Mucosa of rectum (tissue), 2 donors: ENCODE data around the gene CINP.
A peak's percentile ranks its signal among the peaks of the same experiment; 100 is the strongest.

Experiments
- H3K27ac ChIP-seq, 2 donors: one replicate each; pipeline ENCODE4 v1.7.0; 2013; ENCODE audit warnings: inconsistent platforms in 2 of 2, low read depth in 2 of 2, low read length in 2 of 2
- H3K27me3 ChIP-seq, 2 donors: one replicate each; pipeline ENCODE4 v1.7.0; 2013; ENCODE audit warnings: low read length in 2 of 2; ENCODE audit not compliant: control insufficient read depth in 2 of 2, insufficient read depth in 2 of 2
- H3K36me3 ChIP-seq, 2 donors: one replicate each; pipeline ENCODE4 v1.7.0; 2013; ENCODE audit warnings: low read length in 2 of 2; ENCODE audit not compliant: control insufficient read depth in 2 of 2, insufficient read depth in 2 of 2
- H3K4me1 ChIP-seq, 2 donors: one replicate each; pipeline ENCODE4 v1.7.0; 2013; ENCODE audit warnings: low read length in 2 of 2, mild to moderate bottlenecking in 1 of 2; ENCODE audit not compliant: control insufficient read depth in 2 of 2, insufficient read depth in 2 of 2
- H3K4me3 ChIP-seq, 2 donors: one replicate each; pipeline ENCODE4 v1.7.0; 2013; ENCODE audit warnings: low read length in 2 of 2
- H3K9ac ChIP-seq, 2 donors: one replicate each; pipeline ENCODE4 v1.7.0; 2013; ENCODE audit warnings: low read length in 2 of 2, low read depth in 1 of 2, mild to moderate bottlenecking in 1 of 2
- H3K9me3 ChIP-seq, 2 donors: one replicate each; pipeline ENCODE4 v1.7.0; 2013; ENCODE audit warnings: low read length in 2 of 2; ENCODE audit not compliant: control insufficient read depth in 2 of 2
- donor health status: healthy.
- donor health status: Normal muscosa, but diverticular disease.

Gene CINP

GRCh38 chr14:102378830-102379229 is 16.1 kb upstream of the CINP start:
- Histone ChIP-seq H3K36me3 (peaks cover 11 to 18% of the 10 kb centered on the region in 2 donors), H3K9me3 (no peaks in the 10 kb centered on the region), H3K27me3 (no peaks in the 10 kb centered on the region), H3K9ac (no peak overlapping the region), H3K4me1 (no peaks in the 10 kb centered on the region), H3K27ac (no peak overlapping the region), H3K4me3 (no peak overlapping the region)

- peaks cover 11 to 18% of the 10 kb centered on the region in 2 donors for H3K36me3 ChIP-seq
- H3K9ac ChIP-seq = no peak overlapping the region
- no peaks in the 10 kb centered on the region for H3K4me1 ChIP-seq
- H3K9me3 ChIP-seq = no peaks in the 10 kb centered on the region
- H3K4me3 ChIP-seq = no peak overlapping the region
- no peaks in the 10 kb centered on the region for H3K27me3 ChIP-seq
- H3K27ac ChIP-seq = no peak overlapping the region
Measured at GRCh38 chr14:102377696-102378095, 15.0 kb upstream of the CINP start.

- H3K27me3 ChIP-seq = no peaks in the 10 kb centered on the region
- H3K9ac ChIP-seq = no peak overlapping the region
- no peak overlapping the region for H3K27ac ChIP-seq
Measured at GRCh38 chr14:102375119-102375518, 12.4 kb upstream of the CINP start.

GRCh38 chr14:102374264-102374663 is 11.6 kb upstream of the CINP start:
- no peaks in the 10 kb centered on the region for H3K4me1 ChIP-seq
- H3K27me3 ChIP-seq = no peaks in the 10 kb centered on the region
- no peaks in the 10 kb centered on the region for H3K9me3 ChIP-seq
- H3K27ac ChIP-seq = no peak overlapping the region
- peaks cover 8 to 14% of the 10 kb centered on the region in 2 donors for H3K36me3 ChIP-seq
- H3K4me3 ChIP-seq = no peak overlapping the region
- no peak overlapping the region for H3K9ac ChIP-seq

More at GRCh38 chr14:102375119-102375518, 12.4 kb upstream of the CINP start:
- Histone ChIP-seq H3K9me3 (no peaks in the 10 kb centered on the region), H3K4me1 (no peaks in the 10 kb centered on the region), H3K36me3 (peaks cover 11 to 16% of the 10 kb centered on the region in 2 donors), H3K4me3 (no peak overlapping the region)

GRCh38 chr14:102373110-102373509 is 10.4 kb upstream of the CINP start:
- no peaks in the 10 kb centered on the region for H3K27me3 ChIP-seq
- no peaks in the 10 kb centered on the region for H3K4me1 ChIP-seq
- no peak overlapping the region for H3K9ac ChIP-seq
- H3K36me3 ChIP-seq = peaks cover 6 to 10% of the 10 kb centered on the region in 2 donors
- H3K27ac ChIP-seq = no peak overlapping the region
- H3K9me3 ChIP-seq = no peaks in the 10 kb centered on the region
- no peak overlapping the region for H3K4me3 ChIP-seq

- Histone ChIP-seq H3K9ac (no peak overlapping the region), H3K36me3 (no peaks in the 10 kb centered on the region), H3K4me3 (no peak overlapping the region), H3K27me3 (no peaks in the 10 kb centered on the region), H3K9me3 (no peaks in the 10 kb centered on the region), H3K27ac (no peak overlapping the region), H3K4me1 (no peaks in the 10 kb centered on the region)
Measured at GRCh38 chr14:102371361-102371760, 8.7 kb upstream of the CINP start.

GRCh38 chr14:102370305-102370809 is 7.7 kb upstream of the CINP start:
- no peaks in the 10 kb centered on the region for H3K9me3 ChIP-seq
- peak overlapping the region in 1 of 2 donors; percentile 21 for H3K27ac ChIP-seq
- H3K4me1 ChIP-seq = no peaks in the 10 kb centered on the region
- no peaks in the 10 kb centered on the region for H3K27me3 ChIP-seq
- H3K4me3 ChIP-seq = no peak overlapping the region
- H3K36me3 ChIP-seq = no peaks in the 10 kb centered on the region
- H3K9ac ChIP-seq = no peak overlapping the region

GRCh38 chr14:102363182-102363943 is 673 bp upstream of the CINP start:
- Histone ChIP-seq H3K9ac (peak overlapping the region; percentile 76 to 85), H3K4me3 (peak overlapping the region; percentile 88), H3K36me3 (peaks cover 1 to 2% of the 10 kb centered on the region in 2 donors), H3K27ac (peak overlapping the region; percentile 83 to 85), H3K27me3 (no peaks in the 10 kb centered on the region), H3K4me1 (peaks cover 14 to 17% of the 10 kb centered on the region in 2 donors), H3K9me3 (no peaks in the 10 kb centered on the region)

- Histone ChIP-seq H3K36me3 (peaks cover 9 to 14% of the 10 kb centered on the region in 2 donors), H3K4me3 (peak overlapping the region; percentile 88), H3K9ac (peak overlapping the region; percentile 85 to 88), H3K9me3 (no peaks in the 10 kb centered on the region), H3K27ac (peak overlapping the region; percentile 78 to 85), H3K27me3 (no peaks in the 10 kb centered on the region), H3K4me1 (peaks cover 14 to 17% of the 10 kb centered on the region in 2 donors)
Measured at GRCh38 chr14:102362084-102362483, 606 bp downstream of the CINP start.

GRCh38 chr14:102360388-102360787 is 2.3 kb downstream of the CINP start:
- Histone ChIP-seq H3K4me1 (peaks cover 14 to 17% of the 10 kb centered on the region in 2 donors), H3K27ac (no peak overlapping the region), H3K4me3 (no peak overlapping the region), H3K9ac (no peak overlapping the region), H3K9me3 (no peaks in the 10 kb centered on the region), H3K36me3 (peaks cover 16 to 26% of the 10 kb centered on the region in 2 donors), H3K27me3 (no peaks in the 10 kb centered on the region)
